B cell (primary cell): ENCODE measurements around the gene FZD2. TPM values are rescaled to one million over a fixed set of nuclear protein-coding genes. Genes with fewer than 3 reads are reported as not detected.

ENCODE experiments used
- ATAC-seq: fragments of 200-7000 bp; cut with Tn5 transposase; one replicate; pipeline ENCODE4 v1.10.0; 2021; ENCODE audit warnings: low read depth, mild to moderate bottlenecking, moderate number of reproducible peaks, moderate library complexity
- CTCF ChIA-PET: fragments of 350-600 bp; sonication (Branson Sonifier 250); formaldehyde crosslinking; loops from one replicate; lab custom pipeline; 2021; ENCODE audit warnings: antibody characterized with exemption, inconsistent platforms; lab: Charles Lee
- POLR2A ChIA-PET: fragments of 350-600 bp; sonication (Branson Sonifier 250); formaldehyde crosslinking; loops from one replicate; lab custom pipeline; 2021; ENCODE audit warnings: antibody characterized with exemption; lab: Charles Lee
- DNase-seq: peaks from one replicate; pipeline ENCODE4 v3.0.0; 2013
- H2AFZ ChIP-seq: 2 replicates; pipeline ENCODE4 v1.6.1; 2012; ENCODE audit warnings: mild to moderate bottlenecking, low read depth, low read length; ENCODE audit not compliant: insufficient read depth, poor library complexity, severe bottlenecking
- H3K27ac ChIP-seq, 2 donors: 1 replicate in 1 of 2; 2 replicates in 1 of 2; pipeline ENCODE4 v1.5.1; 2012 to 2013; ENCODE audit warnings: low read length in 2 of 2, mild to moderate bottlenecking in 2 of 2, moderate library complexity in 1 of 2
- H3K27me3 ChIP-seq, 4 experiments: fragments of 200-600 bp in 1 of 4; sonication (generic) in 1 of 4; replicated peaks in 1 of 4; 1 replicate in 2 of 4; 2 replicates in 2 of 4; pipeline versions ENCODE4 v1.6.1 to v1.7.0; 2013 to 2016; ENCODE audit warnings: low read length in 3 of 4, mild to moderate bottlenecking in 2 of 4, mixed read lengths in 1 of 4, moderate library complexity in 1 of 4; ENCODE audit not compliant: insufficient read depth in 4 of 4, control insufficient read depth in 3 of 4; ENCODE audit errors: control extremely low read depth in 1 of 4
- H3K36me3 ChIP-seq, 2 experiments: replicated peaks in 1 of 2; 1 replicate in 1 of 2; 2 replicates in 1 of 2; pipeline versions ENCODE4 v1.6.1 to v1.7.1; 2013; ENCODE audit warnings: low read length in 1 of 2; ENCODE audit not compliant: insufficient read depth in 2 of 2, control insufficient read depth in 1 of 2; ENCODE audit errors: control extremely low read depth in 1 of 2, extremely low read depth in 1 of 2
- H3K4me1 ChIP-seq, 2 donors: fragments of 200-600 bp in 1 of 2; sonication (generic) in 1 of 2; 1 replicate in 1 of 2; 2 replicates in 1 of 2; pipeline versions ENCODE4 v1.5.1 to v1.6.1; 2013 to 2017; ENCODE audit warnings: low read length in 2 of 2; ENCODE audit not compliant: control insufficient read depth in 2 of 2, insufficient read depth in 2 of 2
- H3K4me2 ChIP-seq: replicated peaks from 2 replicates; pipeline ENCODE3; 2012; ENCODE audit warnings: mild to moderate bottlenecking, low read depth, low read length; ENCODE audit not compliant: poor library complexity, severe bottlenecking
- H3K4me3 ChIP-seq, 5 experiments: fragments of 200-600 bp in 1 of 5; sonication (generic) in 1 of 5; 1 replicate in 3 of 5; 2 replicates in 2 of 5; pipeline versions ENCODE4 v1.5.1 to v1.7.0; 2011 to 2016; ENCODE audit warnings: low read length in 4 of 5, mild to moderate bottlenecking in 4 of 5, low read depth in 2 of 5, control low read depth in 1 of 5, moderate library complexity in 1 of 5; ENCODE audit not compliant: insufficient read depth in 1 of 5; ENCODE audit errors: control extremely low read depth in 1 of 5, extremely low read depth in 1 of 5
- H3K79me2 ChIP-seq: fragments of 200-600 bp; sonication (generic); one replicate; pipeline ENCODE4 v1.6.0; 2016; ENCODE audit warnings: low read length; ENCODE audit not compliant: control insufficient read depth, insufficient read depth
- H3K9ac ChIP-seq: fragments of 200-600 bp; sonication (generic); 2 replicates; pipeline ENCODE4 v1.6.1; 2017; ENCODE audit warnings: mild to moderate bottlenecking, low read length, moderate library complexity
- H3K9me3 ChIP-seq, 3 donors: one replicate each; pipeline versions ENCODE4 v1.6.1 to v1.7.1; 2013; ENCODE audit warnings: low read length in 2 of 3; ENCODE audit not compliant: control insufficient read depth in 2 of 3, insufficient read depth in 1 of 3; ENCODE audit errors: control extremely low read depth in 1 of 3
- H4K20me1 ChIP-seq: 2 replicates; pipeline ENCODE4 v1.6.0; 2012; ENCODE audit warnings: mild to moderate bottlenecking, low read length; ENCODE audit not compliant: insufficient read depth, control insufficient read depth, poor library complexity, severe bottlenecking
- H3K27ac Mint-ChIP-seq: one replicate; pipeline ENCODE4 v1.8.0; 2021; ENCODE audit warnings: mixed read lengths
- H3K27me3 Mint-ChIP-seq: one replicate; pipeline ENCODE4 v1.8.0; 2021; ENCODE audit warnings: mixed read lengths
- H3K4me1 Mint-ChIP-seq: one replicate; pipeline ENCODE4 v1.8.0; 2021; ENCODE audit warnings: mixed read lengths
- H3K4me3 Mint-ChIP-seq: one replicate; pipeline ENCODE4 v1.8.0; 2021; ENCODE audit warnings: mixed read lengths
- H3K9me3 Mint-ChIP-seq: one replicate; pipeline ENCODE4 v1.8.0; 2022; ENCODE audit warnings: mixed read lengths; ENCODE audit not compliant: insufficient read depth
- EZH2 ChIP-seq: IDR thresholded peaks from 2 replicates; pipeline ENCODE4 v1.6.1; 2012; ENCODE audit warnings: borderline replicate concordance, low read depth, mild to moderate bottlenecking, moderate library complexity, low read length; ENCODE audit not compliant: insufficient read depth, poor library complexity, severe bottlenecking
- WGBS: methylation state at CpG from one replicate; pipeline ENCODE4 v1.1.5; 2013; ENCODE audit warnings: missing lambda C conversion rate; ENCODE audit not compliant: insufficient coverage; 5-methylcytosine and 5-hydroxymethylcytosine counted together
- intact Hi-C: fragments of 100-400 bp; cut with micrococcal nuclease; formaldehyde crosslinking; loops from one replicate; pipeline ENCODE4 v1.10.0; 2022
- polyA plus RNA-seq: library from polyadenylated mRNA; depleted of rRNA; stranded (reverse); fragments of >200 nt; gene quantifications from 2 replicates; pipeline ENCODE4 v1.2.3, GENCODE V29; 2012
- total RNA-seq, 2 donors: library from RNA; stranded (reverse); fragments of 120-200 nt in 1 of 2; gene quantifications; 1 replicate in 1 of 2; 2 replicates in 1 of 2; pipeline versions ENCODE4 v1.2.3 to v1.2.4, GENCODE V29; 2013 to 2022
- TF ChIP-seq, protein P1 (sequence below): fragments of 200-600 bp; IDR thresholded peaks from one replicate; pipeline ENCODE4 v1.8.0; 2022; ENCODE audit warnings: antibody characterized with exemption, mild to moderate bottlenecking

Gene FZD2
- total and polyA plus RNA-seq, 2 donors (not counting 1 experiment from before 2014, with no cell fraction given) = 1.6 to 2.5 TPM

DNA sequence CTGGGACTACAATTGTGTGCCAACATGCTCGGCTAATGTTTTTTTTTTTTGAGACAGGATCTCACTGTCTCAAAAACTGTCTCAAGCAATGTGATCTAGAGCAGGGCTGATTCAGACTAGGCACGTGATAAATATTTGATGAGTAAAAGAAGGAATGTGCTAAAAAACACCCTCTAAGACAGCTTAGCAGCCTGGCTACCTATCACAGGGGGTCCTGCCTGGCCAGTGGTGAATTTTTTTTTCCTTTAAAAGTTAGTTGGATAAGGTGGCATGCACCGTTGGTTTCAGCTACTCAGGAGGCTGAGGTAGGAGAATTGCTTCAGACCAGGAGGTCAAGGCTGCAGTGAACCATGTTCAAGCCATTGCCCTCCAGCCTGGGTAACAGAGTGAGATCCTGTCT is 39.3 kb upstream of the FZD2 start:
- Histone ChIP-seq H3K4me1 (no peaks in the 10 kb centered on the region), H3K9me3 (no peaks in the 10 kb centered on the region), H2AFZ (no peak overlapping the region), H3K4me2 (no peak overlapping the region), H4K20me1 (no peaks in the 10 kb centered on the region), H3K4me3 (no peak overlapping the region), H3K27ac (no peak overlapping the region), H3K27me3 (peaks cover 0 to 2% (median 0%) of the 10 kb centered on the region in 4 experiments), H3K9ac (no peak overlapping the region), H3K79me2 (no peaks in the 10 kb centered on the region), H3K36me3 (no peaks in the 10 kb centered on the region)
- H3K4me3 Mint-ChIP-seq = no peak overlapping the region
- H3K4me1 Mint-ChIP-seq = no peaks in the 10 kb centered on the region
- H3K27ac Mint-ChIP-seq = no peak overlapping the region
- ChIA-PET POLR2A (no interaction called here), CTCF (interaction anchor here (0.9 kb wide), 1 partner anchor 69 kb away, joined by 3 read pairs; no protein-coding TSS in a partner anchor)
- 81% methylated on average over 2 of the region's 3 CpGs for WGBS
- intact Hi-C loops = no loop called here
- DNase-seq (no peak), ATAC-seq (no peak)
- TF ChIP-seq EZH2 = no peak
- TF ChIP-seq, protein P1, sequence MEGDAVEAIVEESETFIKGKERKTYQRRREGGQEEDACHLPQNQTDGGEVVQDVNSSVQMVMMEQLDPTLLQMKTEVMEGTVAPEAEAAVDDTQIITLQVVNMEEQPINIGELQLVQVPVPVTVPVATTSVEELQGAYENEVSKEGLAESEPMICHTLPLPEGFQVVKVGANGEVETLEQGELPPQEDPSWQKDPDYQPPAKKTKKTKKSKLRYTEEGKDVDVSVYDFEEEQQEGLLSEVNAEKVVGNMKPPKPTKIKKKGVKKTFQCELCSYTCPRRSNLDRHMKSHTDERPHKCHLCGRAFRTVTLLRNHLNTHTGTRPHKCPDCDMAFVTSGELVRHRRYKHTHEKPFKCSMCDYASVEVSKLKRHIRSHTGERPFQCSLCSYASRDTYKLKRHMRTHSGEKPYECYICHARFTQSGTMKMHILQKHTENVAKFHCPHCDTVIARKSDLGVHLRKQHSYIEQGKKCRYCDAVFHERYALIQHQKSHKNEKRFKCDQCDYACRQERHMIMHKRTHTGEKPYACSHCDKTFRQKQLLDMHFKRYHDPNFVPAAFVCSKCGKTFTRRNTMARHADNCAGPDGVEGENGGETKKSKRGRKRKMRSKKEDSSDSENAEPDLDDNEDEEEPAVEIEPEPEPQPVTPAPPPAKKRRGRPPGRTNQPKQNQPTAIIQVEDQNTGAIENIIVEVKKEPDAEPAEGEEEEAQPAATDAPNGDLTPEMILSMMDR = no peak
- H3K9me3 Mint-ChIP-seq = no peaks in the 10 kb centered on the region
- H3K27me3 Mint-ChIP-seq = peaks cover 20% of the 10 kb centered on the region

DNA sequence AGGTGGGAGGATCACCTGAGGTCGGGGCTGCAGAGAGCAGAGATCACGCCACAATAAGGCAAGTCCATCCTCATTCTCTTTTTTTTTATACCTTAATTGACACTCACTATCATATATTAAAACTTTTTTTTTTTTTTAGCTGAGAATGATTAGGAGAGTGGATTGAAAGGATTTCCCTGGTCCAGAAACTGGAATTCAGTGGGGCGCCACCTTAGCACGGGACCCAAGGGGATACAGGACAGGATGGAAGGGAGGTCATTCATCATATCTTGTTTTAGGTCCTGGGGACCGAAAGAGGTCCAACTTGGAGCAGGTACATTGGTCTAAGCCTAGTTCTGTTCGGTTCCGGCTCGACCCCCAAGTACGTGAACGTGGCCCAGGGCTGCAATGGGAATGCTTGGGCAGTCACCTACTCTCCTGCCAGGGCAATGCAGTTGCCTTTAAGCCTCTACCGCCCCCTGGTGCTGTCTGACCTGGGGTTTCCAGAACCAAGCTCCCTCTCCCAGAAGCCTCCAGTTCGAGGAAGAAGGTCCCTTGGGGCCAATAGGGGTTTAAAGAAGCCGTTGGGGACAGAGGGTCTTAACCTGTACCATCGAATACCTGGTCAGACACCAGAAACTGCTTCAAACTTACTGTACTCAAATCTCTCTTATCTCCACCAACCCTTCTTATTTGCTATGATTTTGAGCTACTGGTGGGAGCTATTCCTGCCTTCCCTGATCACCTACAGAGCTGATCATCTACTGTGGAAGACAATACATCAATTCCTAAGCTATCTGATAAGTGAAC is 34.2 kb upstream of the FZD2 start:
- WGBS = 65% methylated on average over 8 of the region's 14 CpGs
- ATAC-seq (peak; percentile 33), DNase-seq (peak; percentile 38)
- Mint-ChIP-seq H3K27me3 (peaks cover 17% of the 10 kb centered on the region), H3K4me1 (no peaks in the 10 kb centered on the region), H3K27ac (no peak overlapping the region), H3K9me3 (no peaks in the 10 kb centered on the region), H3K4me3 (no peak overlapping the region)
- Histone ChIP-seq H3K79me2 (no peaks in the 10 kb centered on the region), H3K36me3 (no peaks in the 10 kb centered on the region), H3K27me3 (peaks cover 0 to 2% (median 0%) of the 10 kb centered on the region in 4 experiments), H2AFZ (no peak overlapping the region), H3K9ac (no peak overlapping the region), H3K9me3 (peaks cover 1 to 5% (median 4%) of the 10 kb centered on the region in 3 donors), H3K27ac (no peak overlapping the region), H3K4me3 (no peak overlapping the region), H3K4me1 (no peaks in the 10 kb centered on the region), H4K20me1 (no peaks in the 10 kb centered on the region), H3K4me2 (no peak overlapping the region)
- ChIA-PET POLR2A (interaction anchor here (0.7 kb wide), 1 partner anchor 56 kb away, joined by 3 read pairs; no protein-coding TSS in a partner anchor), CTCF (interaction anchor here (0.5 to 3.6 kb wide), 6 partner anchors 9 to 579 kb away, joined by 3 to 28 read pairs (median 4); no protein-coding TSS in a partner anchor)
- TF ChIP-seq, protein P1 = no peak
- TF ChIP-seq EZH2 = no peak
- intact Hi-C loops = no loop called here
